CD1c-positive myeloid dendritic cell (primary cell): ENCODE data around the gene FLG2.
"Not testable (repeated sequence)": the region's sequence is repeated elsewhere in the genome, so short reads cannot be mapped to it uniquely, and the experiment has no call there.

ENCODE experiments used
- DNase-seq: peaks from one replicate; pipeline ENCODE4 v3.0.0-alpha.2; 2016; ENCODE audit errors: extremely low spot score

FLG2 gene

GRCh38 chr1:152312169-152312568 is 47.6 kb downstream of the FLG2 start:
- DNase-seq: not testable (repeated sequence)

DNA sequence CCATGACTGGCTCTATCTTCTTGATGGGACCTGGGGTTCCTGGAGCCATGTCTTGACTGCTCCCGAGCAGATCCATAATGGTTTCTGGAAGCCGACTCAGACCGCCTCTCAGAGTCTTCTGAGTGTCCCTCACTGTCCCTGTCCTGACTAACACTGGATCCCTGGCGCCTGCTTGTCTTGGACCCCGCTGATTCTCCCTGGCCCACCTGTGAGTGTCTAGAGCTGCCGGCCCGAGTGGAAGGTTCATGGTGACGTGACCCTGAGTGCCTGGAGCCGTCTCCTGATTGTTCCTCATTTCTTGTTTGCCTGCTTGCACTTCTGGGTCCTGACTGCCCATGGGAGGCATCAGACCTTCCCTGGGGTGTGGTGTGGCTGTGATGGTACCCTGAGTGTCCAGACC is 49.9 kb downstream of the FLG2 start:
- DNase-seq: no peak

DNA sequence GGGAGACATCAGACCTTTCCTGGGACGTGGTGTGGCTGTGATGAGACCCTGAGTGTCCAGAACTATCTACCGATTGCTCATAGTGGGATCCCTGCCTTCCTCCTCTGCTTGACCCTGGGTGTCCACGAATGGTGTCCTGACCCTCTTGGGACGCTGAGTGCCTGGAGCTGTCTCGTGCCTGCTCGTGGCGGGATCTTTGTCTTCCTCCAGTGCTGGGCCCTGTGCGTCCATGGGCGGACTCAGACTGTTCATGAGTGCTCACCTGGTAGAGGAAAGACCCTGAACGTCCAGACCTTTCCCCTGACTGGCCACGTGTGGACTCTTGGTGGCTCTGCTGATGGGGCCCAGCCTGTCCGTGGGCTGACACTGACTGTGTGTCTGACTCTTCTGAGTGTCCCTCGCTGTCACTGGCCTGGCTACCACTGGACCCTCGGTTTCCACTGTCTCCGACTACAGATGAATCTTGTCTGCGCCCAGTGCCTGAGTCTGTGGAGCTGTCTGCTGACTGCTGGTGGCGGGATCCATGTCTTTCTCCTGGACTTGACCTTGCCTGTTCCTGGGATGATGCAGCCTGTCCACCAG is 50.4 kb downstream of the FLG2 start:
- DNase-seq: not testable (repeated sequence)

- not testable (repeated sequence) for DNase-seq
Observed at GRCh38 chr1:152308758-152309157, 51.0 kb downstream of the FLG2 start.

GRCh38 chr1:152307970-152308369 is 51.8 kb downstream of the FLG2 start:
- DNase-seq: not testable (repeated sequence)

- DNase-seq: not testable (repeated sequence)
Observed at GRCh38 chr1:152306123-152306522, 53.7 kb downstream of the FLG2 start.

- not testable (repeated sequence) for DNase-seq
Observed at GRCh38 chr1:152304773-152305172, 55.0 kb downstream of the FLG2 start.

DNA sequence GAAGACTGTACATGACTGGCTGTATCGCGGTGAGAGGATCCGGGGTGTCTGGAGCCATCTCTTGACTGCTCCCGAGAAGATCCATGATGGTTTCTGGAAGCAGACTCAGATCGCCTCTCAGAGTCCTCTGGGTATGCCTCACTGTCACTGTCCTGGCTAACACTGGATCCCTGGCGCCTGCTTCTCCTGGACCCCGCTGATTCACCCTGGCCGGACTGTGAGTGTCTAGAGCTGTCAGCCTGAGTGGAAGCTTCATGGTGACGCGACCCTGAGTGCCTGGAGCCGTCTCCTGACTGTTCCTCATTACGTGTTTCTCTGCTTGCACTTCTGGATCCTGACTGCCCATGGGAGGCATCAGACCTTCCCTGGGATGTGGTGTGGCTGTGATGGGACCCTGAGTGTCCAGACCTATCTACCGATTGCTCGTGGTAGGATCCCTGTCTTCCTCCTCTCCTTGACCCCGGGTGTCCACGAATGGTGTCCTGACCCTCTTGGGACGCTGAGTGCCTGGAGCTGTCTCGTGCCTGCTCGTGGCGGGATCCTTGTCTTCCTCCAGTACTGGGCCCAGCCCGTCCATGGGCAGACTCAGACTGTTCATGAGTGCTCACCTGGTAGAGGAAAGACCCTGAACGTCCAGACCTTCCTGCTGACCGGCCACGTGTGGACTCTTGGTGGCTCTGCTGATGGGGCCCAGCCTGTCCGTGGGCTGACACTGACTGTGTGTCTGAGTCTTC is 56.5 kb downstream of the FLG2 start:
- not testable (repeated sequence) for DNase-seq
